ENCODE results near the gene ATOH8. TPM values are rescaled to one million over a fixed set of nuclear protein-coding genes. Genes with fewer than 3 reads are reported as not detected.
A peak's percentile ranks its signal among the peaks of the same experiment; 100 is the strongest.

The ATOH8 gene
- polyA plus RNA-seq, 1 of the 3 experiments (the other 2 are of a cell fraction), result 5.6 TPM

DNA sequence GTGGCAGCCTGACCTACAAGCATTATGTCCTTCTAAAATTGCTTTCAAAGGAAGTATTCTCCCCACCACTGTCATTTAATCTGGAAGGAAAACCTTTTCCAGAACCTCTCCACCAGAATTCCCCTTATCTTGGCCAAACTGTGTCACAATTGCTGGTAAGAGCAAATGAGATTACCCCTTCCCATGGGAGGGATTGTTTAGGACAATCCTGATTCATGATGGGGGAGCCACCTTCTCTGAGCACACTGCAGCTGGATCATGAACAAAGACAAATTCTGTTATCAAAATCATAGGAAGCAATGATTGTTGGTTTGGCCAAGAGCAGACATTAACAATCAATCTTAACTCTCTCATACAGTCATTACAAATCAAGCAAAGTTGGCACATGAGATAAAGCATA lies 18.1 kb upstream of the ATOH8 start (continued):
- TF ChIP-seq SIN3A (IDR thresholded peaks at IDR 0.05; ENCODE audit: borderline replicate concordance, low read depth, low read length), result no peak
- TF ChIP-seq NRF1 (IDR thresholded peaks at IDR 0.05; ENCODE audit: low read depth, low read length), result no peak
- TF ChIP-seq CHD2 (IDR thresholded peaks at IDR 0.05; ENCODE audit: low read length, partially characterized antibody), result no peak
- TF ChIP-seq RXRA (IDR thresholded peaks at IDR 0.05; ENCODE audit: borderline replicate concordance, low read depth), result no peak
- TF ChIP-seq, protein P1, sequence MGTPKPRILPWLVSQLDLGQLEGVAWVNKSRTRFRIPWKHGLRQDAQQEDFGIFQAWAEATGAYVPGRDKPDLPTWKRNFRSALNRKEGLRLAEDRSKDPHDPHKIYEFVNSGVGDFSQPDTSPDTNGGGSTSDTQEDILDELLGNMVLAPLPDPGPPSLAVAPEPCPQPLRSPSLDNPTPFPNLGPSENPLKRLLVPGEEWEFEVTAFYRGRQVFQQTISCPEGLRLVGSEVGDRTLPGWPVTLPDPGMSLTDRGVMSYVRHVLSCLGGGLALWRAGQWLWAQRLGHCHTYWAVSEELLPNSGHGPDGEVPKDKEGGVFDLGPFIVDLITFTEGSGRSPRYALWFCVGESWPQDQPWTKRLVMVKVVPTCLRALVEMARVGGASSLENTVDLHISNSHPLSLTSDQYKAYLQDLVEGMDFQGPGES (IDR thresholded peaks at IDR 0.05; ENCODE audit: low read depth, low read length), result no peak
- TF ChIP-seq TCF12 (IDR thresholded peaks at IDR 0.05), result no peak

DNA sequence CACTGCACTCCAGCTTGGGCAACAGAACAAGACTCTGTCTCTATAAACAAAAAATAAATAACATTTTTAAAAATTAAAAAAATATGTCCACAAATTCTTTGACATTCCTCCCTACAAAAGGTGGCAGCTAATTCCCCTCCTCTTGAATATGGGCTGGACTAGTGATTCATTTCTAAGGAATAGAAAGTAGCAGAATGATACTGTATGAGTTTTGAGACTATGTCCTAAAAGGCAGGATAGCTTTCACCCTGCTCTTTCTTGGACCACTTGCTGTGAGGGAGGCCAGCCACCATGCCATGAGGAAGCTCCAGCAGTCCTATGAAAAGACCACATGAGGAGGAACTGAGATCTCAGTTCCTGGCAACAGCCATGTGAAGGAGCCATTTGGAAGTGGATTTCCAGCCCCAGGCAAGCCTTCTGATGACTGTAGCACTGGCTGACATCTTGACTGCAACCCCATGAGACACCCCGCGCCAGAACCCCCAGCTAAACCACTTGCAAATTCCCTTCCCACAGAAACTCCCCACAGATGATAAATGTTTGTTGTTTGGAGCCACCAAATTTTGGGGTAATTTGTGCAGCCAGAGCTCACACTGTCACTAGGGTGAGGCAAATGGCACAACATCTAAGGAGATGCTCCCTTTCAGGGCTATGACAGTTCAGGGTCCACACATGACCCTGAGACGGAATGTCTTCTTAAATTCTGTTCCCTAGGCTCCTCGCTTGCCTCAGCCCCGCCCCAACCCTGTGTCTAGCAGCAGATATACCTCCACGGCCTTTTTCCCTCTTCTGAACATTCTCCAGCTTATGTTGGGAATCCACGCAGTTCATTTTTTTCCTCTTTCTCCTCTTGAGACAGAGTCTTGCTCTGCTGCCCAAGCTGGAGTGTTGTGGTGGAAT lies 17.1 kb upstream of the ATOH8 start:
- H3K9me2 ChIP-seq, result no peaks in the 10 kb centered on the region
- no peaks in the 10 kb centered on the region for H3K9me3 ChIP-seq
- H3K79me2 ChIP-seq (ENCODE audit: insufficient read depth), result no peaks in the 10 kb centered on the region
- no peaks in the 10 kb centered on the region for H3K27me3 ChIP-seq (ENCODE audit: insufficient read depth)
- TF ChIP-seq GATA2 (CRISPR knock-in tag; IDR thresholded peaks at IDR 0.05) (no peak), YY1 (IDR thresholded peaks at IDR 0.05; ENCODE audit: low read depth) (no peak), USF2 (IDR thresholded peaks at IDR 0.05; ENCODE audit: borderline replicate concordance, low read depth, low read length) (no peak), ELF1 (IDR thresholded peaks at IDR 0.05) (no peak), NRF1 (IDR thresholded peaks at IDR 0.05; ENCODE audit: low read depth, low read length) (no peak), JUND (IDR thresholded peaks at IDR 0.05) (no peak), RAD21 (IDR thresholded peaks at IDR 0.05; ENCODE audit: low read length) (no peak), POLR2AphosphoS5 (IDR thresholded peaks at IDR 0.05; ENCODE audit: low read depth, low read length) (no peak), SIN3A (IDR thresholded peaks at IDR 0.05; ENCODE audit: borderline replicate concordance, low read depth, low read length) (no peak)
- TF ChIP-seq, protein P2, sequence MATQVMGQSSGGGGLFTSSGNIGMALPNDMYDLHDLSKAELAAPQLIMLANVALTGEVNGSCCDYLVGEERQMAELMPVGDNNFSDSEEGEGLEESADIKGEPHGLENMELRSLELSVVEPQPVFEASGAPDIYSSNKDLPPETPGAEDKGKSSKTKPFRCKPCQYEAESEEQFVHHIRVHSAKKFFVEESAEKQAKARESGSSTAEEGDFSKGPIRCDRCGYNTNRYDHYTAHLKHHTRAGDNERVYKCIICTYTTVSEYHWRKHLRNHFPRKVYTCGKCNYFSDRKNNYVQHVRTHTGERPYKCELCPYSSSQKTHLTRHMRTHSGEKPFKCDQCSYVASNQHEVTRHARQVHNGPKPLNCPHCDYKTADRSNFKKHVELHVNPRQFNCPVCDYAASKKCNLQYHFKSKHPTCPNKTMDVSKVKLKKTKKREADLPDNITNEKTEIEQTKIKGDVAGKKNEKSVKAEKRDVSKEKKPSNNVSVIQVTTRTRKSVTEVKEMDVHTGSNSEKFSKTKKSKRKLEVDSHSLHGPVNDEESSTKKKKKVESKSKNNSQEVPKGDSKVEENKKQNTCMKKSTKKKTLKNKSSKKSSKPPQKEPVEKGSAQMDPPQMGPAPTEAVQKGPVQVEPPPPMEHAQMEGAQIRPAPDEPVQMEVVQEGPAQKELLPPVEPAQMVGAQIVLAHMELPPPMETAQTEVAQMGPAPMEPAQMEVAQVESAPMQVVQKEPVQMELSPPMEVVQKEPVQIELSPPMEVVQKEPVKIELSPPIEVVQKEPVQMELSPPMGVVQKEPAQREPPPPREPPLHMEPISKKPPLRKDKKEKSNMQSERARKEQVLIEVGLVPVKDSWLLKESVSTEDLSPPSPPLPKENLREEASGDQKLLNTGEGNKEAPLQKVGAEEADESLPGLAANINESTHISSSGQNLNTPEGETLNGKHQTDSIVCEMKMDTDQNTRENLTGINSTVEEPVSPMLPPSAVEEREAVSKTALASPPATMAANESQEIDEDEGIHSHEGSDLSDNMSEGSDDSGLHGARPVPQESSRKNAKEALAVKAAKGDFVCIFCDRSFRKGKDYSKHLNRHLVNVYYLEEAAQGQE (IDR thresholded peaks at IDR 0.05; ENCODE audit: low read depth, low read length), result no peak
- TF ChIP-seq, protein P3, sequence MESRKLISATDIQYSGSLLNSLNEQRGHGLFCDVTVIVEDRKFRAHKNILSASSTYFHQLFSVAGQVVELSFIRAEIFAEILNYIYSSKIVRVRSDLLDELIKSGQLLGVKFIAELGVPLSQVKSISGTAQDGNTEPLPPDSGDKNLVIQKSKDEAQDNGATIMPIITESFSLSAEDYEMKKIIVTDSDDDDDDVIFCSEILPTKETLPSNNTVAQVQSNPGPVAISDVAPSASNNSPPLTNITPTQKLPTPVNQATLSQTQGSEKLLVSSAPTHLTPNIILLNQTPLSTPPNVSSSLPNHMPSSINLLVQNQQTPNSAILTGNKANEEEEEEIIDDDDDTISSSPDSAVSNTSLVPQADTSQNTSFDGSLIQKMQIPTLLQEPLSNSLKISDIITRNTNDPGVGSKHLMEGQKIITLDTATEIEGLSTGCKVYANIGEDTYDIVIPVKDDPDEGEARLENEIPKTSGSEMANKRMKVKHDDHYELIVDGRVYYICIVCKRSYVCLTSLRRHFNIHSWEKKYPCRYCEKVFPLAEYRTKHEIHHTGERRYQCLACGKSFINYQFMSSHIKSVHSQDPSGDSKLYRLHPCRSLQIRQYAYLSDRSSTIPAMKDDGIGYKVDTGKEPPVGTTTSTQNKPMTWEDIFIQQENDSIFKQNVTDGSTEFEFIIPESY (IDR thresholded peaks at IDR 0.05; ENCODE audit: borderline replicate concordance, low read depth), result no peak
- TF ChIP-seq, protein P1 (IDR thresholded peaks at IDR 0.05; ENCODE audit: low read depth, low read length), result no peak
- H3K4me3 ChIP-seq (ENCODE audit: low read depth in 2 of 2, low read length in 1 of 2), result no peak overlapping the region
- DNase-seq, result no peak
- POLR2A ChIA-PET, result no interaction called here
- H2AFZ ChIP-seq (ENCODE audit: low read depth), result no peak overlapping the region
- H3K36me3 ChIP-seq (replicated peaks in 1 of 2; ENCODE audit: control insufficient read depth in 1 of 2, insufficient read depth in 2 of 2, low read length in 1 of 2), result no peaks in the 10 kb centered on the region
- no peaks in the 10 kb centered on the region for H4K20me1 ChIP-seq (ENCODE audit: insufficient read depth)
- peaks cover 31% of the 10 kb centered on the region for H3F3A ChIP-seq (replicated peaks; ENCODE audit: insufficient read depth)
- H3K27ac ChIP-seq (ENCODE audit: low read depth in 2 of 2, low read length in 1 of 2), result peak overlapping the region in 1 of 2 experiments; percentile 69; a peak in 2 of 4 replicates
- 94% methylated on average over 7 of the region's 7 CpGs for WGBS (ENCODE audit: low lambda C conversion rate)
- H3K4me2 ChIP-seq, result no peak overlapping the region
- peaks cover 23 to 27% of the 10 kb centered on the region in 2 experiments; a peak in 3 of 4 replicates for H3K4me1 ChIP-seq (ENCODE audit: control insufficient read depth in 1 of 2, insufficient read depth in 2 of 2, low read depth in 1 of 2, low read length in 1 of 2)
- H3K9ac ChIP-seq, result no peak overlapping the region
- CTCF ChIA-PET, result interaction anchor here (0.8 to 34.7 kb wide), 9 partner anchors 7 to 153 kb away, joined by 3 to 626 read pairs (median 5); no protein-coding TSS in a partner anchor

Data from SK-N-SH (cell line).